OCI-LY1 (cell line): ENCODE results near the gene VPS50.

Experiments
- CTCF ChIP-seq: fragments of 200-600 bp; sonication (generic), shearing (Covaris generic); IDR thresholded peaks from 2 replicates; pipeline ENCODE4 v1.5.1; 2017; ENCODE audit warnings: mild to moderate bottlenecking, antibody characterized with exemption, low read length, moderate library complexity, mixed read lengths
- EZH2 ChIP-seq: fragments of 200-600 bp; sonication (generic), shearing (Covaris generic); IDR thresholded peaks from 2 replicates; pipeline ENCODE4 v1.8.0; 2017; ENCODE audit warnings: borderline replicate concordance, mixed run types, mild to moderate bottlenecking, antibody characterized with exemption, low read length, moderate library complexity, mixed read lengths

- TF ChIP-seq EZH2, result no peak
- TF ChIP-seq CTCF, result no peak
These were observed 13.0 kb upstream of the VPS50 start for GRCh38 chr7:93218997-93219827.
